Neural progenitor cell (in vitro differentiated cells): ENCODE data around the gene ZFTA. TPM values are rescaled to one million over a fixed set of nuclear protein-coding genes. Genes with fewer than 3 reads are reported as not detected.

ENCODE experiments used
- DNase-seq: peaks from one replicate; pipeline ENCODE4 v3.0.0-alpha.2; 2016; ENCODE audit warnings: low spot score
- H2AFZ ChIP-seq: fragments of 200-600 bp; sonication (generic); replicated peaks from 2 replicates; pipeline ENCODE4 v1.6.1; 2016; ENCODE audit warnings: antibody characterized with exemption
- H3F3A ChIP-seq: fragments of 200-600 bp; sonication (generic); 2 replicates; pipeline ENCODE4 v1.6.1; 2016; ENCODE audit warnings: antibody characterized with exemption, low read depth
- H3K27ac ChIP-seq: fragments of 200-600 bp; sonication (generic); 2 replicates; pipeline ENCODE4 v1.5.1; 2016; ENCODE audit warnings: mild to moderate bottlenecking
- H3K27me3 ChIP-seq: fragments of 200-600 bp; sonication (generic); 2 replicates; pipeline ENCODE4 v1.6.1; 2016; ENCODE audit warnings: mild to moderate bottlenecking, moderate library complexity
- H3K36me3 ChIP-seq: fragments of 200-600 bp; sonication (generic); 2 replicates; pipeline ENCODE4 v1.5.1; 2016
- H3K4me1 ChIP-seq: fragments of 200-600 bp; sonication (generic); 2 replicates; pipeline ENCODE4 v1.6.1; 2016; ENCODE audit warnings: mixed run types
- H3K4me2 ChIP-seq: fragments of 200-600 bp; sonication (generic); 2 replicates; pipeline ENCODE4 v1.6.1; 2016
- H3K4me3 ChIP-seq: fragments of 200-600 bp; sonication (generic); 2 replicates; pipeline ENCODE4 v1.5.1; 2016
- H3K79me2 ChIP-seq: fragments of 200-600 bp; sonication (generic); 2 replicates; pipeline ENCODE4 v1.6.1; 2016; ENCODE audit warnings: low read depth
- H3K9ac ChIP-seq: fragments of 200-600 bp; sonication (generic); 2 replicates; pipeline ENCODE4 v1.6.1; 2016
- H3K9me3 ChIP-seq: fragments of 200-600 bp; sonication (generic); 2 replicates; pipeline ENCODE4 v1.5.1; 2016; ENCODE audit warnings: low read depth
- H4K20me1 ChIP-seq: fragments of 200-600 bp; sonication (generic); 2 replicates; pipeline ENCODE4 v1.6.1; 2016; ENCODE audit warnings: low read depth
- H3K27ac Mint-ChIP-seq: 3 replicates; pipeline ENCODE4 v1.8.0; 2021; ENCODE audit warnings: mixed read lengths
- H3K27me3 Mint-ChIP-seq: 2 replicates; pipeline ENCODE4 v1.8.0; 2022; ENCODE audit warnings: low read depth, mild to moderate bottlenecking, inconsistent platforms, moderate library complexity, mixed read lengths; ENCODE audit not compliant: insufficient read depth
- H3K36me3 Mint-ChIP-seq: 3 replicates; pipeline ENCODE4 v1.8.0; 2021; ENCODE audit warnings: mixed read lengths
- H3K4me1 Mint-ChIP-seq: 3 replicates; pipeline ENCODE4 v1.8.0; 2021; ENCODE audit warnings: mixed read lengths
- H3K4me3 Mint-ChIP-seq: 3 replicates; pipeline ENCODE4 v1.8.0; 2021; ENCODE audit warnings: mild to moderate bottlenecking, moderate library complexity, mixed read lengths
- H3K9me3 Mint-ChIP-seq: 3 replicates; pipeline ENCODE4 v1.8.0; 2020; ENCODE audit warnings: mixed read lengths
- EZH2 ChIP-seq: fragments of 200-600 bp; sonication (generic); IDR thresholded peaks from 2 replicates; pipeline ENCODE4 v1.6.1; 2017; ENCODE audit warnings: antibody characterized with exemption, mild to moderate bottlenecking, moderate library complexity
- EZH2phosphoT487 ChIP-seq: fragments of 200-600 bp; sonication (generic); IDR thresholded peaks from 2 replicates; pipeline ENCODE4 v1.6.1; 2017; ENCODE audit warnings: antibody characterized with exemption
- total RNA-seq: library from RNA; depleted of rRNA; stranded (reverse); fragments of >200 nt; gene quantifications from 2 replicates; pipeline ENCODE4 v1.2.3, GENCODE V29; 2015; ENCODE audit warnings: low replicate concordance
- TF ChIP-seq, protein P1 (sequence below): fragments of 200-600 bp; sonication (generic); IDR thresholded peaks from 2 replicates; pipeline ENCODE4 v1.5.1; 2017; ENCODE audit warnings: antibody characterized with exemption, mild to moderate bottlenecking

The ZFTA gene
- total RNA-seq, 1 donor from 2014 or later, result 22.5 TPM

DNA sequence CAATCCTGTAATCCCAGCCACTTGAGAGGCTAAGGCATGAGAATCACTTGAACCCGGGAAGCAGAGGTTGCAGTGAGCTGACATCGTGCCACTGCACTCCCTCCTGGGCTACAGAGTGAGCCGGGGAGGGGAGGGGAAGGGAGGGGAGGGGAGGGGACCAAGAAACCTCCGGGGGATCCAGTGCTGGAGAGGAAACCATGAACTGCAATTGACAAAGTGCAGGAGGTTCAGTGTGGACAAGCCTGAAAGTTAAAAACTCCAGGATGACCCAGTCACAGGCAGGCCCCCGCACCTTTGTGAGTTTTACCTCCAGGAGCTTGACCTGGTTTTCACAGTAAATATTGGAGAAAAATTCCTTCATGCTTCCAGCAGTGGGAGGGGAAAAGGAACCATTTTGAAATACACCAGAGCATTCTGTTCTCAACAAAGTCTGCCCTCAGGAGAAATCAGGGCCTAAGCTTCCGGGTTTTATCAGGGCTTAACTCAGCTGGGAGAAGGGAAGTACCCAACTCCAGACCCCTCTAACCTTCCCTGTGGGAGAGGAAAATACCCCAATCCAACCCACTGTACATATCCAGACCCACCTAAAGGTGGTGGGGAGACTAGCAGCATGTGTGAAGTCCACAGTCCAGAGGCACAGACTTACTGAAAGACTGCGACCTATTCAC, 15.5 kb upstream of the ZFTA start:
- no peak overlapping the region for H3K27ac Mint-ChIP-seq
- H3K4me3 Mint-ChIP-seq, result no peak overlapping the region
- H3K9ac ChIP-seq, result no peak overlapping the region
- TF ChIP-seq EZH2 (no peak), EZH2phosphoT487 (no peak)
- TF ChIP-seq, protein P1, sequence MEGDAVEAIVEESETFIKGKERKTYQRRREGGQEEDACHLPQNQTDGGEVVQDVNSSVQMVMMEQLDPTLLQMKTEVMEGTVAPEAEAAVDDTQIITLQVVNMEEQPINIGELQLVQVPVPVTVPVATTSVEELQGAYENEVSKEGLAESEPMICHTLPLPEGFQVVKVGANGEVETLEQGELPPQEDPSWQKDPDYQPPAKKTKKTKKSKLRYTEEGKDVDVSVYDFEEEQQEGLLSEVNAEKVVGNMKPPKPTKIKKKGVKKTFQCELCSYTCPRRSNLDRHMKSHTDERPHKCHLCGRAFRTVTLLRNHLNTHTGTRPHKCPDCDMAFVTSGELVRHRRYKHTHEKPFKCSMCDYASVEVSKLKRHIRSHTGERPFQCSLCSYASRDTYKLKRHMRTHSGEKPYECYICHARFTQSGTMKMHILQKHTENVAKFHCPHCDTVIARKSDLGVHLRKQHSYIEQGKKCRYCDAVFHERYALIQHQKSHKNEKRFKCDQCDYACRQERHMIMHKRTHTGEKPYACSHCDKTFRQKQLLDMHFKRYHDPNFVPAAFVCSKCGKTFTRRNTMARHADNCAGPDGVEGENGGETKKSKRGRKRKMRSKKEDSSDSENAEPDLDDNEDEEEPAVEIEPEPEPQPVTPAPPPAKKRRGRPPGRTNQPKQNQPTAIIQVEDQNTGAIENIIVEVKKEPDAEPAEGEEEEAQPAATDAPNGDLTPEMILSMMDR, result no peak
- peaks cover 2% of the 10 kb centered on the region for H3K36me3 Mint-ChIP-seq
- H3F3A ChIP-seq, result peaks cover 2% of the 10 kb centered on the region
- H3K79me2 ChIP-seq, result no peaks in the 10 kb centered on the region
- peak overlapping the region; percentile 80 for H2AFZ ChIP-seq
- H3K27ac ChIP-seq, result no peak overlapping the region
- peaks cover 7% of the 10 kb centered on the region for H3K4me1 Mint-ChIP-seq
- no peaks in the 10 kb centered on the region for H3K9me3 ChIP-seq
- H3K4me3 ChIP-seq, result no peak overlapping the region
- no peaks in the 10 kb centered on the region for H4K20me1 ChIP-seq
- peaks cover 11% of the 10 kb centered on the region for H3K4me1 ChIP-seq
- H3K27me3 Mint-ChIP-seq, result peaks cover 2% of the 10 kb centered on the region
- H3K4me2 ChIP-seq, result peak overlapping the region; percentile 45
- no peaks in the 10 kb centered on the region for H3K36me3 ChIP-seq
- DNase-seq, result peak; percentile 29
- no peaks in the 10 kb centered on the region for H3K27me3 ChIP-seq
- H3K9me3 Mint-ChIP-seq, result no peaks in the 10 kb centered on the region

DNA sequence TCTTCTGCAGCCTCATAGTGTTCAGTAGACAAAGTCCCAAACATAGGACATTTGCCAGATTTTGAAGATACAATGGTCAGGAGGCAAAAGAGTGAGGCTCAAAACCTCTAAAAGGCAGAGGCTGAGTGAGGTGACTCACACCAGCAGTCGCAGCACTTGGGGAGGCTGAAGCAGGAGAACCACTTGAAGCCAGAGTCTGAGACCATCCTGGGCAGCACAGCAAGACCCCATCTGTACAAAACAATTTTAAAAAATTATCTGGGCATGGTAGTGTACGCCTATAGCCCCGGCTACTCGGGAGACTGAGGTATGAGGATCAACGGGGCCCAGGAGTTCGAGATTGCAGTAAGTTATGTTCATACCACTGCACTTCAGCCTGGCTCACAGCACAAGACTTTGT, 14.2 kb upstream of the ZFTA start:
- Histone ChIP-seq H3K4me1 (peaks cover 11% of the 10 kb centered on the region), H3K4me3 (no peak overlapping the region), H3K79me2 (no peaks in the 10 kb centered on the region), H3F3A (peaks cover 2% of the 10 kb centered on the region), H3K4me2 (no peak overlapping the region), H3K27ac (no peak overlapping the region), H3K27me3 (no peaks in the 10 kb centered on the region), H3K9ac (no peak overlapping the region), H2AFZ (no peak overlapping the region), H3K9me3 (no peaks in the 10 kb centered on the region), H4K20me1 (no peaks in the 10 kb centered on the region), H3K36me3 (no peaks in the 10 kb centered on the region)
- Mint-ChIP-seq H3K27me3 (peaks cover 2% of the 10 kb centered on the region), H3K4me1 (peaks cover 15% of the 10 kb centered on the region), H3K9me3 (no peaks in the 10 kb centered on the region), H3K4me3 (no peak overlapping the region), H3K27ac (no peak overlapping the region), H3K36me3 (peaks cover 2% of the 10 kb centered on the region)
- no peak for DNase-seq
- TF ChIP-seq EZH2phosphoT487 (no peak), EZH2 (no peak)
- TF ChIP-seq, protein P1, result no peak

- no peak overlapping the region for H2AFZ ChIP-seq
- H3K27ac Mint-ChIP-seq, result no peak overlapping the region
- H3K4me2 ChIP-seq, result no peak overlapping the region
- peaks cover 6% of the 10 kb centered on the region for H3K4me1 ChIP-seq
- H4K20me1 ChIP-seq, result no peaks in the 10 kb centered on the region
- peaks cover 12% of the 10 kb centered on the region for H3K4me1 Mint-ChIP-seq
- H3K36me3 ChIP-seq, result no peaks in the 10 kb centered on the region
- H3K4me3 ChIP-seq, result no peak overlapping the region
- H3K4me3 Mint-ChIP-seq, result no peak overlapping the region
- H3K9ac ChIP-seq, result no peak overlapping the region
- no peaks in the 10 kb centered on the region for H3K9me3 ChIP-seq
- no peaks in the 10 kb centered on the region for H3K9me3 Mint-ChIP-seq
- TF ChIP-seq, protein P1, result no peak
- TF ChIP-seq EZH2phosphoT487, result no peak
- no peak for TF ChIP-seq EZH2
- H3K27me3 ChIP-seq, result no peaks in the 10 kb centered on the region
- peaks cover 2% of the 10 kb centered on the region for H3K36me3 Mint-ChIP-seq
- H3K27me3 Mint-ChIP-seq, result peaks cover 2% of the 10 kb centered on the region
- H3K27ac ChIP-seq, result no peak overlapping the region
- no peaks in the 10 kb centered on the region for H3K79me2 ChIP-seq
- no peaks in the 10 kb centered on the region for H3F3A ChIP-seq
- no peak for DNase-seq
Observed at GRCh38 chr11:63779039-63779438, 10.5 kb upstream of the ZFTA start.
